ENCODE measurements around the gene AGAP5. TPM values are rescaled to one million over a fixed set of nuclear protein-coding genes. Genes with fewer than 3 reads are reported as not detected.

AGAP5 gene
- total and polyA plus RNA-seq, 9 of the 15 experiments (the other 6 are each of a cell fraction or from before 2014, with no cell fraction given): 0.32 to 7.5 (median 5.3) TPM

DNA sequence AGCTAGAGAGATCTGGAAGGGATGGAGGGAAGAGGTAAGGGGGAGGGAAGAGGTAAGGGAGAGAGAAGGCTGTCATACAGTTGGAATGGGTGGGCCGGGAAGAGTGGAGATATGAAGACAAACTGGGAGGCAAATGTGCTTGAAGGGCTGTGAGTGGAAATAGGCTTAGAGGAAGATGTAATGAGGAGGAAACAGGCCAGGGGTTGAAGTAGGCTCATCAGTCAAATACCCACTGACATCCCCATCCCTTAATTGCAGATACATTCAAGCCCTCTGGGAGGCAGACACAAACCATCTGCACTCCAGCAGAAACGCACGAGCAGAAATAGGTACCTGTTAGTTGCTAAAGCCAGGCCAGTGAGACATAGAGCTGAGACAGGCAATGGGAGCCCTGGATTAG is 44.2 kb downstream of the AGAP5 start (continued):
- TF ChIP-seq, protein P1, sequence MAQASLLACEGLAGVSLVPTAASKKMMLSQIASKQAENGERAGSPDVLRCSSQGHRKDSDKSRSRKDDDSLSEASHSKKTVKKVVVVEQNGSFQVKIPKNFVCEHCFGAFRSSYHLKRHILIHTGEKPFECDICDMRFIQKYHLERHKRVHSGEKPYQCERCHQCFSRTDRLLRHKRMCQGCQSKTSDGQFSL (CRISPR knock-in tag; IDR thresholded peaks at IDR 0.05): peak; percentile 74; the same call in 1 of the 2 replicates
- TF ChIP-seq, protein P1 (tag; IDR thresholded peaks at IDR 0.05): no peak
- no peak for TF ChIP-seq ZNF212 (CRISPR knock-in tag; IDR thresholded peaks at IDR 0.05)
- TF ChIP-seq, protein P2, sequence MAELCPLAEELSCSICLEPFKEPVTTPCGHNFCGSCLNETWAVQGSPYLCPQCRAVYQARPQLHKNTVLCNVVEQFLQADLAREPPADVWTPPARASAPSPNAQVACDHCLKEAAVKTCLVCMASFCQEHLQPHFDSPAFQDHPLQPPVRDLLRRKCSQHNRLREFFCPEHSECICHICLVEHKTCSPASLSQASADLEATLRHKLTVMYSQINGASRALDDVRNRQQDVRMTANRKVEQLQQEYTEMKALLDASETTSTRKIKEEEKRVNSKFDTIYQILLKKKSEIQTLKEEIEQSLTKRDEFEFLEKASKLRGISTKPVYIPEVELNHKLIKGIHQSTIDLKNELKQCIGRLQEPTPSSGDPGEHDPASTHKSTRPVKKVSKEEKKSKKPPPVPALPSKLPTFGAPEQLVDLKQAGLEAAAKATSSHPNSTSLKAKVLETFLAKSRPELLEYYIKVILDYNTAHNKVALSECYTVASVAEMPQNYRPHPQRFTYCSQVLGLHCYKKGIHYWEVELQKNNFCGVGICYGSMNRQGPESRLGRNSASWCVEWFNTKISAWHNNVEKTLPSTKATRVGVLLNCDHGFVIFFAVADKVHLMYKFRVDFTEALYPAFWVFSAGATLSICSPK (IDR thresholded peaks at IDR 0.05; ENCODE audit: borderline replicate concordance): no peak
- TF ChIP-seq SRF (CRISPR knock-in tag; IDR thresholded peaks at IDR 0.05): no peak
- peak; percentile 74 for TF ChIP-seq BHLHE40 (IDR thresholded peaks at IDR 0.05; ENCODE audit: low read length)
- TF ChIP-seq, protein P3, sequence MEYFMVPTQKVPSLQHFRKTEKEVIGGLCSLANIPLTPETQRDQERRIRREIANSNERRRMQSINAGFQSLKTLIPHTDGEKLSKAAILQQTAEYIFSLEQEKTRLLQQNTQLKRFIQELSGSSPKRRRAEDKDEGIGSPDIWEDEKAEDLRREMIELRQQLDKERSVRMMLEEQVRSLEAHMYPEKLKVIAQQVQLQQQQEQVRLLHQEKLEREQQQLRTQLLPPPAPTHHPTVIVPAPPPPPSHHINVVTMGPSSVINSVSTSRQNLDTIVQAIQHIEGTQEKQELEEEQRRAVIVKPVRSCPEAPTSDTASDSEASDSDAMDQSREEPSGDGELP (CRISPR knock-in tag; IDR thresholded peaks at IDR 0.05; ENCODE audit: borderline replicate concordance): no peak; the same call in 1 of the 2 replicates
- no peak for TF ChIP-seq NR2C2 (CRISPR knock-in tag; IDR thresholded peaks at IDR 0.05)
- TF ChIP-seq NR2C2 (tag; IDR thresholded peaks at IDR 0.05): no peak
- no peak for TF ChIP-seq GTF2F1 (IDR thresholded peaks at IDR 0.05; ENCODE audit: low read depth, low read length)
- peak; percentile 88 to 94 for TF ChIP-seq RAD21 (CRISPR knock-in tag; conservative IDR thresholded peaks at IDR 0.05 in 1 of 2, IDR thresholded peaks at IDR 0.05 in 1 of 2)
- TF ChIP-seq, protein P4, sequence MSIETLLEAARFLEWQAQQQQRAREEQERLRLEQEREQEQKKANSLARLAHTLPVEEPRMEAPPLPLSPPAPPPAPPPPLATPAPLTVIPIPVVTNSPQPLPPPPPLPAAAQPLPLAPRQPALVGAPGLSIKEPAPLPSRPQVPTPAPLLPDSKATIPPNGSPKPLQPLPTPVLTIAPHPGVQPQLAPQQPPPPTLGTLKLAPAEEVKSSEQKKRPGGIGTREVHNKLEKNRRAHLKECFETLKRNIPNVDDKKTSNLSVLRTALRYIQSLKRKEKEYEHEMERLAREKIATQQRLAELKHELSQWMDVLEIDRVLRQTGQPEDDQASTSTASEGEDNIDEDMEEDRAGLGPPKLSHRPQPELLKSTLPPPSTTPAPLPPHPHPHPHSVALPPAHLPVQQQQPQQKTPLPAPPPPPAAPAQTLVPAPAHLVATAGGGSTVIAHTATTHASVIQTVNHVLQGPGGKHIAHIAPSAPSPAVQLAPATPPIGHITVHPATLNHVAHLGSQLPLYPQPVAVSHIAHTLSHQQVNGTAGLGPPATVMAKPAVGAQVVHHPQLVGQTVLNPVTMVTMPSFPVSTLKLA (conservative IDR thresholded peaks at IDR 0.05): peak in 1 of 2 experiments; percentile 33; a peak in 1 of 4 replicates
- TF ChIP-seq CHD1 (IDR thresholded peaks at IDR 0.05; ENCODE audit: low read length): no peak
- TF ChIP-seq RBM14 (IDR thresholded peaks at IDR 0.05; ENCODE audit: borderline replicate concordance, insufficient read depth, low read depth, low read length): no peak
- peak; percentile 63 for TF ChIP-seq MYC (IDR thresholded peaks at IDR 0.05; ENCODE audit: low read depth, low read length)
- TF ChIP-seq MYC (CRISPR knock-in tag; IDR thresholded peaks at IDR 0.05; ENCODE audit: borderline replicate concordance, low read depth): no peak
- peak; percentile 61; the same call in 1 of the 2 replicates for TF ChIP-seq STAG1 (CRISPR knock-in tag; IDR thresholded peaks at IDR 0.05; ENCODE audit: borderline replicate concordance)
- TF ChIP-seq, protein P5, sequence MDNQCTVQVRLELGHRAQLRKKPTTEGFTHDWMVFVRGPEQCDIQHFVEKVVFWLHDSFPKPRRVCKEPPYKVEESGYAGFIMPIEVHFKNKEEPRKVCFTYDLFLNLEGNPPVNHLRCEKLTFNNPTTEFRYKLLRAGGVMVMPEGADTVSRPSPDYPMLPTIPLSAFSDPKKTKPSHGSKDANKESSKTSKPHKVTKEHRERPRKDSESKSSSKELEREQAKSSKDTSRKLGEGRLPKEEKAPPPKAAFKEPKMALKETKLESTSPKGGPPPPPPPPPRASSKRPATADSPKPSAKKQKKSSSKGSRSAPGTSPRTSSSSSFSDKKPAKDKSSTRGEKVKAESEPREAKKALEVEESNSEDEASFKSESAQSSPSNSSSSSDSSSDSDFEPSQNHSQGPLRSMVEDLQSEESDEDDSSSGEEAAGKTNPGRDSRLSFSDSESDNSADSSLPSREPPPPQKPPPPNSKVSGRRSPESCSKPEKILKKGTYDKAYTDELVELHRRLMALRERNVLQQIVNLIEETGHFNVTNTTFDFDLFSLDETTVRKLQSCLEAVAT (IDR thresholded peaks at IDR 0.05): peak; percentile 46 to 60; a peak in 3 of 4 replicates
- peak; percentile 74 for TF ChIP-seq CC2D1A (IDR thresholded peaks at IDR 0.05)
- TF ChIP-seq ZNF24 (IDR thresholded peaks at IDR 0.05): no peak
- no peak for TF ChIP-seq GATAD2B (IDR thresholded peaks at IDR 0.05; ENCODE audit: borderline replicate concordance)
- no peak for TF ChIP-seq ZNF124 (CRISPR knock-in tag; IDR thresholded peaks at IDR 0.05)
- 0 out of 2 replicates have a peak, but pooled peaks have one; percentile 64 for TF ChIP-seq DNMT1 (IDR thresholded peaks at IDR 0.05)
